Mucosa of stomach (tissue), 1 donor: ENCODE measurements around the gene KRTAP16-1.
"Not testable (repeated sequence)": the region's sequence is repeated elsewhere in the genome, so short reads cannot be mapped to it uniquely, and the experiment has no call there.

Experiments
- H3K27me3 ChIP-seq: one replicate; pipeline ENCODE4 v1.7.0; 2013; ENCODE audit warnings: mild to moderate bottlenecking, low read length; ENCODE audit not compliant: control insufficient read depth, insufficient read depth
- H3K36me3 ChIP-seq: one replicate; pipeline ENCODE4 v1.7.0; 2013; ENCODE audit warnings: low read length; ENCODE audit not compliant: control insufficient read depth, insufficient read depth
- H3K4me1 ChIP-seq: one replicate; pipeline ENCODE4 v1.7.0; 2013; ENCODE audit warnings: mild to moderate bottlenecking, low read length; ENCODE audit not compliant: control insufficient read depth, insufficient read depth
- H3K4me3 ChIP-seq: one replicate; pipeline ENCODE4 v1.7.0; 2013; ENCODE audit warnings: low read length
- H3K9ac ChIP-seq: one replicate; pipeline ENCODE4 v1.7.0; 2013; ENCODE audit warnings: mild to moderate bottlenecking, low read length, moderate library complexity
- H3K9me3 ChIP-seq: one replicate; pipeline ENCODE4 v1.7.0; 2013; ENCODE audit warnings: mild to moderate bottlenecking, low read length, moderate library complexity; ENCODE audit not compliant: control insufficient read depth
- donor health status: Pancreatic carcinoma.

KRTAP16-1 gene, protein sequence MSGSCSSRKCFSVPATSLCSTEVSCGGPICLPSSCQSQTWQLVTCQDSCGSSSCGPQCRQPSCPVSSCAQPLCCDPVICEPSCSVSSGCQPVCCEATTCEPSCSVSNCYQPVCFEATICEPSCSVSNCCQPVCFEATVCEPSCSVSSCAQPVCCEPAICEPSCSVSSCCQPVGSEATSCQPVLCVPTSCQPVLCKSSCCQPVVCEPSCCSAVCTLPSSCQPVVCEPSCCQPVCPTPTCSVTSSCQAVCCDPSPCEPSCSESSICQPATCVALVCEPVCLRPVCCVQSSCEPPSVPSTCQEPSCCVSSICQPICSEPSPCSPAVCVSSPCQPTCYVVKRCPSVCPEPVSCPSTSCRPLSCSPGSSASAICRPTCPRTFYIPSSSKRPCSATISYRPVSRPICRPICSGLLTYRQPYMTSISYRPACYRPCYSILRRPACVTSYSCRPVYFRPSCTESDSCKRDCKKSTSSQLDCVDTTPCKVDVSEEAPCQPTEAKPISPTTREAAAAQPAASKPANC

DNA sequence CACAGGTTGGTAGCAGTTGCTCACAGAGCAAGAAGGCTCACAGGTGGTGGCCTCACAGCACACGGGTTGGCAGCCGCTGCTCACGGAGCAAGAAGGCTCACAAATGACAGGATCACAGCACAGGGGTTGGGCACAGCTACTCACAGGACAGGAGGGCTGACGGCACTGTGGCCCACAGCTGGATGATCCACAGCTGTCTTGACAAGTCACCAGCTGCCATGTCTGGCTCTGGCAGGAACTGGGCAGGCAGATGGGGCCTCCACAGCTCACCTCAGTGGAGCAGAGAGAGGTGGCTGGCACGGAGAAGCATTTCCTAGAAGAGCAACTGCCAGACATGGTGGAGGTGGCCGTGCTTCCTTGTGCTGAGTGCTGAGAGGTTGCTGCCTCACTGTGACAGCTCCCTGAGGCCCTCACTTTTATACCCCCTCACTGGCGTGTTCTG lies at the start of gene KRTAP16-1:
Gene KRTAP16-1 (minus strand): TSS at position 392 of the 442 bp plus-strand sequence. CDS start 56 bp downstream, at position 336.
- Histone ChIP-seq H3K9ac (no peak within 1 kb of the TSS), H3K27me3 (no peaks in the 10 kb centered on the region), H3K4me1 (no peaks in the 10 kb centered on the region), H3K36me3 (no peaks in the 10 kb centered on the region), H3K4me3 (no peak within 1 kb of the TSS), H3K9me3 (no peaks in the 10 kb centered on the region)

DNA sequence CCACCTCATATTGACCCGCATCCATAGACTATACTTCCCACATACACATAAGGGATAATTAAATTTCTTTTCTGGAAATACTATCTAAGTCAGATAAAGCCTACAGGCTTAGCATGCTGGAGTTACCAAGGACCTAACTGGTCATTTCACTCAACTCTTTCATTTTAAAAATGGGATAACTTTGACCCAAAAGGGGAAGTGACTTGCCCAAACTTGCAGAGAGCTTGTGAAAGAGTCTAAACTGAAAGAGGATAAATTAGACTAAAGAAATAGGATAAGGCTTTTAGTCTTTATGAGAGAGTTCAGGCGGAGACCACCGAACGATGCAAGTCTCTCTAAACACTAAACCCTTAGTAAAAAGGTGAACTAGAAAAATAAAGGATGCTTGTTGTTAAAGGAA lies 45.4 kb upstream of the KRTAP16-1 start:
- Histone ChIP-seq H3K4me3 (no peak overlapping the region), H3K27me3 (no peaks in the 10 kb centered on the region), H3K9me3 (no peaks in the 10 kb centered on the region), H3K36me3 (no peaks in the 10 kb centered on the region), H3K4me1 (no peaks in the 10 kb centered on the region), H3K9ac (no peak overlapping the region)

DNA sequence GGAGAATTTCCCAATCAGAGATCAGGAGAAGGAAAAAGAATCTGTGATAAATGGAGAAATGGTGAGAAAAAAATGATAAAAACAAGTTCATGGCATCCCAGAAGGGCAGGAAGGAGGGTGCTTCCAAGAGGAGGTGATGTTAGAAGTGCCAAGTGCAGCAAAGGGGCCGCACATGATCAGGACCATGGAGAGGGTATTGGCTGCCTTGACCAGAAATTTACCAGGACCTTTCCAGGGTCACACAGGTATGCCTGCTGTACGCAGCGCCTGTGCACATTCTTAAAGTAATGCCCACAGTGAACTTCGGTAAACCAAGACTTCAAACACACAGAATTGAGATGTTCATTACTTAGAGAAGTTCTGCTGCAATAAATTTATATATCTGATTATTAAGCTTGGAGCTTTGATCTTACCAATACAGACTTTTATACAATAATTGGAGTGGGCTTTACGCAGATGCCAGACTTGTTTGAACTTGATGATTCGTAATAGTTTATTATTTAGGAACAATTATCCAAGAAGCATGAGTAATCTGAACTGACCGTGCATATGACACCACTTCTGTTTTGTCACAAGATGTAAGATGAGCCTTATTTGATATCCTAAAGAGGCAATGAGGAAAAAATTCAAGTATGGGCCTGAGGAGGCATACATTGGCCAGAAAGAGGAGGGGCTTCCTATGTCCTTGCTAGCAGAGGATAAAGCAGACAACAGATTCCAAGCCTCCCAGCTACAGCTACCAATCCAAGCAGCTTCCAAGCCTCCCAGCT lies 43.7 kb upstream of the KRTAP16-1 start:
- Histone ChIP-seq H3K4me3 (no peak overlapping the region), H3K9ac (no peak overlapping the region), H3K36me3 (no peaks in the 10 kb centered on the region), H3K9me3 (no peaks in the 10 kb centered on the region), H3K4me1 (no peaks in the 10 kb centered on the region), H3K27me3 (no peaks in the 10 kb centered on the region)

DNA sequence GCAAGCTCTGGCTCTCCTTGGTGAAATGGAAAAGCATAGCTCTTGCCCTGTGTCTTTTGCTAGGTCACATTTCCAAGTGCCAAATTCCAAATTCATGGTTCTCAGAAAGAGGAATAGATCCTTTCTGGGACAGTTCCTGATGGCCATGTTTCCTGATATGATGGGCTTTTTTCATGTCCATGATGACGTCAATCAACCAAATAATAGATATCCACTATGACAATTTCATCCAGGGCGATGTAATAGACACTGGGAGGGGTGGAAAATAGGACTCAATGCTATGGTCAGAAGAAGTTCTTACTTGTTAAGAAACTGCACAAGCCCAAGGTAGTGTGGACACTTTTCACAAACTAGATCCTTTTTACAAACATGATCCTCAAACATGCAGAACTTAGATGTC lies 42.1 kb upstream of the KRTAP16-1 start:
- no peaks in the 10 kb centered on the region for H3K4me1 ChIP-seq
- no peak overlapping the region for H3K9ac ChIP-seq
- no peaks in the 10 kb centered on the region for H3K36me3 ChIP-seq

DNA sequence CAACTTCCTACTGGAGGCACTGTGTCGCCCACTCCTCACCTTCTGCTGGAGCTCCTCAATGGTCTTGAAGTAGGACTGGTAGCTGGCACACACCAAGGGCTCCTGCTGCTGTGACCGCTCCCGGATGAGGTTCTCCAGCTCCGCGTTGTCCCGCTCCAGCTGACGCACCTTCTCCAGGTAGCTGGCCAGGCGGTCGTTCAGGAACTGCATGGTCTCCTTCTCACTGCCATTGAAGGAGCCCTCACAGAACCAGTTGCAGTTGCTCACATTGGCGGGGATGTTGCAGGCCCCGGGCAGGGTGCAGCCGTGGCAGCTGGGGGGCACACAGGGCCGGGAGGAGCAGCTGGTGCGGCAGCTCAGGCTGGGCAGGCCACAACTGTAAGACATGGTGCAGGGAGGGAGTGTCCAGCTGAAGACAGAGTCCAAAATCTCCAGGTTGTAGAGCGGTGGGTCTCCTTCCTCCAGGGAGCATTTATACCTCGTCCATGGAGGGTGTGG lies 41.3 kb upstream of the KRTAP16-1 start, which contains the start of gene KRT33A:
Gene KRT33A (minus strand): TSS at position 448 of the 498 bp plus-strand sequence. CDS start 61 bp downstream, at position 387.
- not testable (repeated sequence) for H3K4me3 ChIP-seq

More for the DNA sequence above, 42.1 kb upstream of the KRTAP16-1 start:
- Histone ChIP-seq H3K9me3 (no peaks in the 10 kb centered on the region), H3K4me3 (no peak overlapping the region), H3K27me3 (no peaks in the 10 kb centered on the region)

DNA sequence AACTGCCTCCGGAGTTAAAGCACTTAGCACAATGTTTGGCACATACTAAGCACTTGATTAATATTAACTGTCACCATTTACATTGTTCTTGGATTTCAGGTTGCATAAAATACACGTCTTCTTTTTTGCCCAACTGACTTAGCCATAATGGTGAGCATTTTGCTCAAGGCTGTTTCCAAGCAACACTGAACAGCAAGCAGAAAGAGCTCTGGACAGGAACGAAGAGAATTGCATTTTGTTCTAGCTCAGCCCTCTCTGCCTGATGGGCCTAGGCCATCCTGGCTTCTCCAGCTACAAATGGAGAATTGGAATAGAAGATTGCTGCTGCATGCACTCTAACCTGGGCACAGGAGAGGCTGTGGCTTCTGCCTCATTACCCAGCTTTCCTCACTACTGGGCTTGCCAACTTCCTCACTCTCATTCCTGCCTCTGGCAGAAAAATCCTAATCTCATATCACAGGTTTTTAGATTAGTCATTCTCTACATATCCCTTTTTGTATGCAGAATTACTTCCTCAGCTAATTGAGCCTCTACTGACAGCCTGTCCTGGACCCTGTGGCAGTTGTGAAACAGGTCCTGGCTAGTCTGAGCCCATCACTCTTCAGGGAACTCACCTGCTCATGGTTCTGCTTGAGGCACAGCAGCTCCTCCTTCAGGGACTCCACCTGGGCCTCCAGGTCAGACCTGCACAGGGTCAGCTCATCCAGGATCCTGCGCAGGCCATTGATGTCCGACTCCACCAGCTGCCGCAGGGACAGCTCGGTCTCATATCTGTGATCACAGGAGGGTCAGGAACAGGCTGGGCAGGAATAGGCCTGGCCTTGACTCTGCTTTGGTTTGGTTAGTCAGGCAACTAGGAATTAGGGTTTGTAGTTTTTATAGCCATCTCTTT lies 39.0 kb upstream of the KRTAP16-1 start:
- no peaks in the 10 kb centered on the region for H3K9me3 ChIP-seq
- H3K4me3 ChIP-seq = no peak overlapping the region
- no peaks in the 10 kb centered on the region for H3K36me3 ChIP-seq
- no peak overlapping the region for H3K9ac ChIP-seq
- H3K27me3 ChIP-seq = no peaks in the 10 kb centered on the region
- H3K4me1 ChIP-seq = no peaks in the 10 kb centered on the region

More for the DNA sequence above, 41.3 kb upstream of the KRTAP16-1 start, which contains the start of gene KRT33A:
- not testable (repeated sequence) for H3K36me3 ChIP-seq, H3K27me3 ChIP-seq, H3K4me1 ChIP-seq, H3K9ac ChIP-seq, H3K9me3 ChIP-seq

DNA sequence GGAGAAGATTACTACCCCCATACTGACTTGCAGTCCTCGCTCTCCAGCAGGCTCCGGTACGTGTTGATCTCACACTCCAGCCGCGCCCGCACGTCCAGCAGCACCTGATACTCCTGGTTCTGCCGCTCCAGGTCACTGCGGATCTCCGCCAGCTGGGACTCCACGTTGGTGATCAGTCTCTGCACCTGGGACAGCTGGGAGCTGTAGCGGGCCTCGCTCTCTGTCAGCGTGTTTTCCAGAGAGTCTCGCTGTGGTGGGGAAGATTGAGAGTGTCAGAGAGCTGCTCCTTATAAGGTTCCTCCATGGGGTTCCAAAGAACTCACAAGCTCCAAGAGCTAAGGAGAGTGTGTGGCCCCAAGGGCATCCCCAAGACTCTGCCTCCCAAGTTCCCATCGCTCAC lies 37.3 kb upstream of the KRTAP16-1 start:
- not testable (repeated sequence) for H3K4me3 ChIP-seq, H3K27me3 ChIP-seq, H3K9me3 ChIP-seq, H3K36me3 ChIP-seq, H3K9ac ChIP-seq, H3K4me1 ChIP-seq

DNA sequence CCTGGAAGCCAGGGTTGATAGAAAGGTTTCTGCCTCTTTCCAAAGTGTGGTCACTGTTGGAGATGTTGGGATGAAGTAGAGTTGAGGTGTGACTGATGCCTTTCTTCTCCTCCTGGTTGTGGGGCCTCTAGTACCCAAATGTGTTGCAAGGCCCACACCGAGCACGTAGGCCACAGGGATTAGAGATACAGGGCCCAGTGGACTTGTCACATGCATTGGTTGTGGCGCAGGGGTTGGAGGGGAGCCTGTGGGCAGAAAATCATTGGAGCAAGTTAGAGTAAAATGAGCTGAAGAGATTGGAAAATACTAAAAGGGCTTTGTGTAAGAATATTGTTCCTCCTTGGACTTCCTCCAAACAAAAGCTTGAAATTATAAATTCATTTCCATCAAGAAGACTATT lies 36.9 kb upstream of the KRTAP16-1 start:
- Histone ChIP-seq H3K9me3 (no peaks in the 10 kb centered on the region), H3K27me3 (no peaks in the 10 kb centered on the region), H3K9ac (no peak overlapping the region), H3K4me1 (no peaks in the 10 kb centered on the region), H3K4me3 (no peak overlapping the region), H3K36me3 (no peaks in the 10 kb centered on the region)

DNA sequence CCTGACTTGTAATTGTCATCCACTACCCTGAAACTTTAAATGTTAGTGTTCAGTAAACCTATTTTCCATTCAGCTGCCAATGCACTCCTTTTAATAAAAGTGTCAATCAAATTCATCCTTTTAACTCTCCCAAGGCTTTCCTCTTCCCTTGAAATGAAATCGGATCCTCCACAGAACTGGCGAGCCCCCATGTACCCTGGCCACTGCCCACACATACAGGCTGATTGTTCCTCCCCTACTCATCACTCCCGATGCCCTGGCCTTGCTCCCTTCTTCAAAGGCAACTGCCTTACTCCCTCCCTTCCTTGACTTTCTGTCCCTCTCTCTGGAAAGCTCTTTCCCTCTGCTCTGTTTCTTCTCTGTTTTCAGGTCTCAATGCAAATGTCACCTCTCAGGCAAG lies 33.9 kb upstream of the KRTAP16-1 start:
- no peaks in the 10 kb centered on the region for H3K36me3 ChIP-seq
- H3K27me3 ChIP-seq = no peaks in the 10 kb centered on the region
- peaks cover 5% of the 10 kb centered on the region for H3K4me1 ChIP-seq
- no peak overlapping the region for H3K4me3 ChIP-seq
- H3K9ac ChIP-seq = no peak overlapping the region
- no peaks in the 10 kb centered on the region for H3K9me3 ChIP-seq

DNA sequence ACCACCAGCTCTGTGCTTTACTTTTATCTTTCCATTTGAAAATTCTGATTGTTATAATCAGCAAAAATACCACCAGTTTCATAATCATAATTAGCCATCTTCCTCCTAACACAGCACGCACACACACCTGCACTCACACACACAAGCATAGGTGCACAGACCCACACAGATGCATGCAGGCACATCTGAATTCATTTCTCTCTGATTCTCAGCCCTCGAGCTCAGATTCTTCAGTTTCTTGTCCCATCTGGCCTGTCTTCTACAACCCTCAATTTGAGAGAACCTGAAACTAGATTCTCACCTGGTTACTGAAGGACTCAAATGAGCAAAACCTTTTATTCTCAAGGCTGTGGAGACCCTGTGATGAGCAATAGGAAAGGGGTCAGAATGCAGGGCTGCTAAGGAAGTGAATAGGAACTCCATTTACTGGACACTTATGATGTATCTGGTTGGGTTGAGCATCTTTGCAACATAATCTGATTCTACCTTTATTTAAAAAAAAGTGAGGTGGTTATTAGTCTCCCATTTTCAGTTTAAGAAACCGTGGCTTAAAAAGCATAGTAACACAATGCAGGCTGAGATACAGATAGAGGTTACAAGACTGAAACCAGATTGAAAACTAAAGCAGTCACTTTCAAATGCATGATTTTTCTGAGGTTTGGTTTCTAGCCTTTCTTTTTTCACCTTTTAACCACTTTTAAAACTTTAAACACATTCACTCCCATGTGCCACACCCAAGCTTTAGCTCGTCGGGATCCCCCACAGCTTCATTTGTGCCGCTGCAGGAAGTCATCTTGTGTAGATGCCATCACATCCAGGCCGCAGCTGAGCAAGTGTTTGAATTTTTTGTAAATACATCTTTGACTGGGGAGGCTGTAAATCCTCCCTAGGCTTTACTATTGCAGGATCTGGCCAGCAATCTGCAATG lies 32.1 kb upstream of the KRTAP16-1 start:
- no peak overlapping the region for H3K4me3 ChIP-seq
- H3K27me3 ChIP-seq = no peaks in the 10 kb centered on the region
- H3K4me1 ChIP-seq = peaks cover 5% of the 10 kb centered on the region
- H3K9ac ChIP-seq = no peak overlapping the region
- H3K36me3 ChIP-seq = no peaks in the 10 kb centered on the region
- no peaks in the 10 kb centered on the region for H3K9me3 ChIP-seq
